WTC11 (cell line): ENCODE results near the gene LRRC2.

ENCODE experiments used
- ELF4 ChIP-seq: sonication (generic); formaldehyde crosslinking; IDR thresholded peaks from 2 replicates; pipeline ENCODE4 v1.8.1; 2022; ENCODE audit warnings: low read depth, mild to moderate bottlenecking, moderate library complexity, missing genetic modification reagents
- KAT7 ChIP-seq: sonication (generic); formaldehyde crosslinking; IDR thresholded peaks from 2 replicates; pipeline ENCODE4 v1.8.1; 2023; ENCODE audit warnings: missing genetic modification reagents, mild to moderate bottlenecking, borderline replicate concordance
- NR2C2 ChIP-seq: sonication (generic); formaldehyde crosslinking; IDR thresholded peaks from 2 replicates; pipeline ENCODE4 v1.8.0; 2022; ENCODE audit warnings: mild to moderate bottlenecking, missing genetic modification reagents
- PRRX2 ChIP-seq: fragments of 250-450 bp; sonication (Bioruptor Pico); IDR thresholded peaks from 2 replicates; pipeline ENCODE4 v1.8.0; 2021; ENCODE audit warnings: mild to moderate bottlenecking
- TCF7 ChIP-seq: sonication (generic); formaldehyde crosslinking; IDR thresholded peaks from 2 replicates; pipeline ENCODE4 v1.8.0; 2022; ENCODE audit warnings: mild to moderate bottlenecking, low read depth, missing genetic modification reagents, moderate library complexity
- ZNF121 ChIP-seq: sonication (generic); formaldehyde crosslinking; IDR thresholded peaks from 2 replicates; pipeline ENCODE4 v1.8.0; 2023; ENCODE audit warnings: missing genetic modification reagents
- TF ChIP-seq, protein P1 (sequence below): fragments of 200-600 bp; IDR thresholded peaks from 2 replicates; pipeline ENCODE4 v1.8.0; 2022; ENCODE audit warnings: antibody characterized with exemption
- TF ChIP-seq, protein P2 (sequence below): fragments of 250-450 bp; sonication (Bioruptor Pico); IDR thresholded peaks from 2 replicates; pipeline ENCODE4 v1.9.0; 2021; ENCODE audit warnings: mild to moderate bottlenecking
- TF ChIP-seq, protein P3 (sequence below): sonication (generic); formaldehyde crosslinking; IDR thresholded peaks from 2 replicates; pipeline ENCODE4 v1.8.1; 2023; ENCODE audit warnings: mild to moderate bottlenecking, moderate library complexity, missing genetic modification reagents
- TF ChIP-seq, protein P4 (sequence below): sonication (generic); formaldehyde crosslinking; IDR thresholded peaks from 2 replicates; pipeline ENCODE4 v1.8.0; 2022; ENCODE audit warnings: mild to moderate bottlenecking, missing genetic modification reagents
- TF ChIP-seq, protein P5 (sequence below): sonication (generic); formaldehyde crosslinking; IDR thresholded peaks from 2 replicates; pipeline ENCODE4 v1.8.0; 2023; ENCODE audit warnings: mild to moderate bottlenecking, missing genetic modification reagents

DNA sequence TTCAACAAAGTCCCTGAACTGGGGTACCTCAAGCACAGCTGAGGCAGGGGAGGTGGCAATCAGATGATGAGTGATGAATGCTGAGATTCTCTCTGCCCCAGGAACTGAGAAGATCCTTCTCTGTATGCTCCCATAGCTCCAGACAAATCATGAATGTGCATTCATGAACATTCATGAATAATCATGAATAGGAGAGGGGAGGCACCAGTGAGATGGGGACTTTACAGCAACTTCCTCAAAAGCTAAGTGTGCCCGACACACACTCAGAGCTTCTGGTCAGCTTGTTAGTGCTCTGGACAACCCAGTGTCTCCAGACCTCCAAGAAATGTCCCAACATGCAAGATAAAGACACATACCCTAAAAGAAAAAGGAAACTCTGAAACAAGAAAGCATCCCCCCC, 24.3 kb downstream of the LRRC2 start:
- TF ChIP-seq, protein P1, sequence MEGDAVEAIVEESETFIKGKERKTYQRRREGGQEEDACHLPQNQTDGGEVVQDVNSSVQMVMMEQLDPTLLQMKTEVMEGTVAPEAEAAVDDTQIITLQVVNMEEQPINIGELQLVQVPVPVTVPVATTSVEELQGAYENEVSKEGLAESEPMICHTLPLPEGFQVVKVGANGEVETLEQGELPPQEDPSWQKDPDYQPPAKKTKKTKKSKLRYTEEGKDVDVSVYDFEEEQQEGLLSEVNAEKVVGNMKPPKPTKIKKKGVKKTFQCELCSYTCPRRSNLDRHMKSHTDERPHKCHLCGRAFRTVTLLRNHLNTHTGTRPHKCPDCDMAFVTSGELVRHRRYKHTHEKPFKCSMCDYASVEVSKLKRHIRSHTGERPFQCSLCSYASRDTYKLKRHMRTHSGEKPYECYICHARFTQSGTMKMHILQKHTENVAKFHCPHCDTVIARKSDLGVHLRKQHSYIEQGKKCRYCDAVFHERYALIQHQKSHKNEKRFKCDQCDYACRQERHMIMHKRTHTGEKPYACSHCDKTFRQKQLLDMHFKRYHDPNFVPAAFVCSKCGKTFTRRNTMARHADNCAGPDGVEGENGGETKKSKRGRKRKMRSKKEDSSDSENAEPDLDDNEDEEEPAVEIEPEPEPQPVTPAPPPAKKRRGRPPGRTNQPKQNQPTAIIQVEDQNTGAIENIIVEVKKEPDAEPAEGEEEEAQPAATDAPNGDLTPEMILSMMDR = no peak
- TF ChIP-seq, protein P2, sequence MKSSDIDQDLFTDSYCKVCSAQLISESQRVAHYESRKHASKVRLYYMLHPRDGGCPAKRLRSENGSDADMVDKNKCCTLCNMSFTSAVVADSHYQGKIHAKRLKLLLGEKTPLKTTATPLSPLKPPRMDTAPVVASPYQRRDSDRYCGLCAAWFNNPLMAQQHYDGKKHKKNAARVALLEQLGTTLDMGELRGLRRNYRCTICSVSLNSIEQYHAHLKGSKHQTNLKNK (CRISPR knock-in tag) = no peak
- TF ChIP-seq ZNF121 (CRISPR knock-in tag) (no peak), PRRX2 (CRISPR knock-in tag) (no peak), KAT7 (CRISPR knock-in tag) (no peak), TCF7 (CRISPR knock-in tag) (no peak), ELF4 (CRISPR knock-in tag) (no peak), NR2C2 (CRISPR knock-in tag) (no peak)
- TF ChIP-seq, protein P3, sequence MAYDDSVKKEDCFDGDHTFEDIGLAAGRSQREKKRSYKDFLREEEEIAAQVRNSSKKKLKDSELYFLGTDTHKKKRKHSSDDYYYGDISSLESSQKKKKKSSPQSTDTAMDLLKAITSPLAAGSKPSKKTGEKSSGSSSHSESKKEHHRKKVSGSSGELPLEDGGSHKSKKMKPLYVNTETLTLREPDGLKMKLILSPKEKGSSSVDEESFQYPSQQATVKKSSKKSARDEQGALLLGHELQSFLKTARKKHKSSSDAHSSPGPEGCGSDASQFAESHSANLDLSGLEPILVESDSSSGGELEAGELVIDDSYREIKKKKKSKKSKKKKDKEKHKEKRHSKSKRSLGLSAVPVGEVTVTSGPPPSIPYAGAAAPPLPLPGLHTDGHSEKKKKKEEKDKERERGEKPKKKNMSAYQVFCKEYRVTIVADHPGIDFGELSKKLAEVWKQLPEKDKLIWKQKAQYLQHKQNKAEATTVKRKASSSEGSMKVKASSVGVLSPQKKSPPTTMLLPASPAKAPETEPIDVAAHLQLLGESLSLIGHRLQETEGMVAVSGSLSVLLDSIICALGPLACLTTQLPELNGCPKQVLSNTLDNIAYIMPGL = no peak
- TF ChIP-seq, protein P4, sequence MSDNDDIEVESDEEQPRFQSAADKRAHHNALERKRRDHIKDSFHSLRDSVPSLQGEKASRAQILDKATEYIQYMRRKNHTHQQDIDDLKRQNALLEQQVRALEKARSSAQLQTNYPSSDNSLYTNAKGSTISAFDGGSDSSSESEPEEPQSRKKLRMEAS (CRISPR knock-in tag) = no peak
- TF ChIP-seq, protein P5, sequence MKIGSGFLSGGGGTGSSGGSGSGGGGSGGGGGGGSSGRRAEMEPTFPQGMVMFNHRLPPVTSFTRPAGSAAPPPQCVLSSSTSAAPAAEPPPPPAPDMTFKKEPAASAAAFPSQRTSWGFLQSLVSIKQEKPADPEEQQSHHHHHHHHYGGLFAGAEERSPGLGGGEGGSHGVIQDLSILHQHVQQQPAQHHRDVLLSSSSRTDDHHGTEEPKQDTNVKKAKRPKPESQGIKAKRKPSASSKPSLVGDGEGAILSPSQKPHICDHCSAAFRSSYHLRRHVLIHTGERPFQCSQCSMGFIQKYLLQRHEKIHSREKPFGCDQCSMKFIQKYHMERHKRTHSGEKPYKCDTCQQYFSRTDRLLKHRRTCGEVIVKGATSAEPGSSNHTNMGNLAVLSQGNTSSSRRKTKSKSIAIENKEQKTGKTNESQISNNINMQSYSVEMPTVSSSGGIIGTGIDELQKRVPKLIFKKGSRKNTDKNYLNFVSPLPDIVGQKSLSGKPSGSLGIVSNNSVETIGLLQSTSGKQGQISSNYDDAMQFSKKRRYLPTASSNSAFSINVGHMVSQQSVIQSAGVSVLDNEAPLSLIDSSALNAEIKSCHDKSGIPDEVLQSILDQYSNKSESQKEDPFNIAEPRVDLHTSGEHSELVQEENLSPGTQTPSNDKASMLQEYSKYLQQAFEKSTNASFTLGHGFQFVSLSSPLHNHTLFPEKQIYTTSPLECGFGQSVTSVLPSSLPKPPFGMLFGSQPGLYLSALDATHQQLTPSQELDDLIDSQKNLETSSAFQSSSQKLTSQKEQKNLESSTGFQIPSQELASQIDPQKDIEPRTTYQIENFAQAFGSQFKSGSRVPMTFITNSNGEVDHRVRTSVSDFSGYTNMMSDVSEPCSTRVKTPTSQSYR (CRISPR knock-in tag) = no peak
